ENCODE data around the gene ADAMTSL3. TPM values are rescaled to one million over a fixed set of nuclear protein-coding genes. Genes with fewer than 3 reads are reported as not detected.

ADAMTSL3 gene
- total RNA-seq, 1 experiment from 2014 or later, result 0.05 TPM

- no peak for TF ChIP-seq ZBTB33 (IDR thresholded peaks at IDR 0.05; ENCODE audit: extremely low read depth, insufficient replicate concordance, low read length)
- TF ChIP-seq TCF7L2 (IDR thresholded peaks at IDR 0.05; ENCODE audit: borderline replicate concordance, extremely low read depth, insufficient read depth, insufficient read length), result no peak
- no peak for TF ChIP-seq JUND (IDR thresholded peaks at IDR 0.05)
Measured at GRCh38 chr15:83604549-83604948, 49.4 kb upstream of the ADAMTSL3 start (continued).

- ChIA-PET CTCF (no interaction called here), POLR2A (no interaction called here), RAD21 (ENCODE audit: low non-redundant PET in 1 of 2, low total read pairs in 2 of 2, uncharacterized antibody in 2 of 2, unreplicated experiment in 2 of 2) (no interaction called here)
- H4K20me1 ChIP-seq (ENCODE audit: insufficient read depth), result no peaks in the 10 kb centered on the region
- no peaks in the 10 kb centered on the region for H3K36me3 ChIP-seq (ENCODE audit: control insufficient read depth in 1 of 2, insufficient read depth in 2 of 2, low read length in 2 of 2)
- DNase-seq (ENCODE audit: low read depth, low spot score), result no peak
- H3K4me2 ChIP-seq (ENCODE audit: low read length), result no peak overlapping the region
- no peaks in the 10 kb centered on the region for H3K9me2 ChIP-seq (ENCODE audit: insufficient read depth)
- H3K4me3 ChIP-seq (replicated peaks in 1 of 2; ENCODE audit: low read depth in 1 of 2, low read length in 2 of 2), result no peak overlapping the region
- H3K4me1 ChIP-seq (ENCODE audit: control insufficient read depth in 1 of 2, insufficient read depth in 2 of 2, low read length in 2 of 2), result peaks cover 3 to 7% of the 10 kb centered on the region in 2 experiments; a peak in 2 of 4 replicates
- H3K27ac ChIP-seq (ENCODE audit: low read depth, low read length), result no peak overlapping the region
- no peak overlapping the region for H3K9ac ChIP-seq (ENCODE audit: low read length)
- no peak overlapping the region for H2AFZ ChIP-seq (ENCODE audit: low read depth, low read length, poor library complexity, severe bottlenecking)
- no TSS peak for BruUV-seq (replicated peaks)
- no peaks in the 10 kb centered on the region for H3K9me3 ChIP-seq (ENCODE audit: control insufficient read depth in 1 of 2, insufficient read depth in 1 of 2, low read depth in 1 of 2, low read length in 2 of 2)
- intact Hi-C loops (cut with micrococcal nuclease), result no loop called here
- no peaks in the 10 kb centered on the region for H3K27me3 ChIP-seq (ENCODE audit: insufficient read depth, low read length)
- ATAC-seq, result no peak
- no peaks in the 10 kb centered on the region for H3K79me2 ChIP-seq (ENCODE audit: insufficient read depth, low read length)
- TF ChIP-seq EGR1 (IDR thresholded peaks at IDR 0.05; ENCODE audit: low read depth), result no peak
- TF ChIP-seq POLR2AphosphoS5 (IDR thresholded peaks at IDR 0.05; ENCODE audit: low read depth, low read length), result no peak
- TF ChIP-seq POLR2A (IDR thresholded peaks at IDR 0.05; ENCODE audit: borderline replicate concordance, extremely low read depth, insufficient read depth, insufficient read length), result no peak
- no peak for TF ChIP-seq MAX (IDR thresholded peaks at IDR 0.05)
- TF ChIP-seq CBX3 (IDR thresholded peaks at IDR 0.05; ENCODE audit: low read depth), result no peak
- no peak for TF ChIP-seq EZH2phosphoT487 (IDR thresholded peaks at IDR 0.05; ENCODE audit: borderline replicate concordance)
- TF ChIP-seq JUND (IDR thresholded peaks at IDR 0.05), result no peak
- no peak for TF ChIP-seq ATF3 (IDR thresholded peaks at IDR 0.05)
- no peak for TF ChIP-seq REST (IDR thresholded peaks at IDR 0.05; ENCODE audit: low read depth)
- no peak for TF ChIP-seq SRF (IDR thresholded peaks at IDR 0.05; ENCODE audit: low read depth)
- TF ChIP-seq ZBTB33 (IDR thresholded peaks at IDR 0.05; ENCODE audit: extremely low read depth, insufficient replicate concordance, low read length), result no peak
- TF ChIP-seq YY1 (IDR thresholded peaks at IDR 0.05; ENCODE audit: extremely low read depth, insufficient replicate concordance, low read depth, low read length), result no peak
- TF ChIP-seq TCF7L2 (IDR thresholded peaks at IDR 0.05; ENCODE audit: borderline replicate concordance, extremely low read depth, insufficient read depth, insufficient read length), result no peak
- no peak for TF ChIP-seq FOSL1 (IDR thresholded peaks at IDR 0.05; ENCODE audit: low read depth)
- TF ChIP-seq ZNF274 (IDR thresholded peaks at IDR 0.05; ENCODE audit: low read depth, low read length), result no peak
- no peak for TF ChIP-seq CEBPB (IDR thresholded peaks at IDR 0.05; ENCODE audit: low read depth)
Measured at GRCh38 chr15:83605111-83605945, 48.6 kb upstream of the ADAMTSL3 start.

All from HCT116 (cell line).